VCaP (cell line): ENCODE results near the gene ASPRV1.

Experiments
- H3K27ac ChIP-seq: fragments of 450-650 bp; 2 replicates; pipeline ENCODE4 v1.5.1; 2017
- CTCF ChIP-seq: fragments of 450-650 bp; conservative IDR thresholded peaks from 2 replicates; pipeline ENCODE4 v1.5.1; 2017; ENCODE audit warnings: mild to moderate bottlenecking, moderate library complexity

ASPRV1 gene

GRCh38 chr2:69948032-69948962 lies 13.1 kb downstream of the ASPRV1 start:
- H3K27ac ChIP-seq: no peak overlapping the region
- TF ChIP-seq CTCF: no peak

- H3K27ac ChIP-seq: no peak overlapping the region
- no peak for TF ChIP-seq CTCF
These were observed 14.0 kb downstream of the ASPRV1 start for GRCh38 chr2:69947325-69947931.

- no peak for TF ChIP-seq CTCF
- H3K27ac ChIP-seq: no peak overlapping the region
These were observed 14.8 kb downstream of the ASPRV1 start for GRCh38 chr2:69946351-69947324.

- TF ChIP-seq CTCF: no peak
- no peak overlapping the region for H3K27ac ChIP-seq
These were observed 15.5 kb downstream of the ASPRV1 start for GRCh38 chr2:69945941-69946340.

- TF ChIP-seq CTCF: no peak
- no peak overlapping the region for H3K27ac ChIP-seq
These were observed 16.0 kb downstream of the ASPRV1 start for GRCh38 chr2:69945441-69945840.

- no peak overlapping the region for H3K27ac ChIP-seq
- TF ChIP-seq CTCF: no peak
These were observed 16.7 kb downstream of the ASPRV1 start for GRCh38 chr2:69944756-69945155.
